Caki2 (cell line): ENCODE data around the gene RPIA. TPM values are rescaled to one million over a fixed set of nuclear protein-coding genes. Genes with fewer than 3 reads are reported as not detected.

Source experiments
- DNase-seq: peaks from one replicate; pipeline ENCODE4 v3.0.0-alpha.2; 2015; ENCODE audit warnings: low read depth
- in situ Hi-C: cut with HindIII; loops from 2 replicates; pipeline ENCODE4 v1.10.0; 2016; ENCODE audit warnings: low sequenced_read_pairs, low pct_unique_long_range_greater_than_20kb, mixed read lengths
- total RNA-seq: library from RNA; depleted of rRNA; stranded (reverse); fragments of >200 nt; shearing (Covaris generic); gene quantifications from 2 replicates; pipeline ENCODE4 v1.2.3, GENCODE V29; 2014; ENCODE audit warnings: low replicate concordance

Gene RPIA
- total RNA-seq, 1 experiment from 2014 or later = 8.1 TPM

GRCh38 chr2:88680266-88680902 is 11.1 kb upstream of the RPIA start:
- in situ Hi-C loops = no loop called here
- no peak for DNase-seq

- in situ Hi-C loops = no loop called here
- DNase-seq = no peak
Observed at GRCh38 chr2:88680916-88681315, 10.6 kb upstream of the RPIA start.

- in situ Hi-C loops = no loop called here
- DNase-seq = no peak
Observed at GRCh38 chr2:88683160-88684021, 8.1 kb upstream of the RPIA start.

GRCh38 chr2:88684519-88684918 is 7.0 kb upstream of the RPIA start:
- in situ Hi-C loops = no loop called here
- no peak for DNase-seq

GRCh38 chr2:88686320-88686719 is 5.2 kb upstream of the RPIA start:
- no peak for DNase-seq
- in situ Hi-C loops = no loop called here

- in situ Hi-C loops = no loop called here
- DNase-seq = no peak
Observed at GRCh38 chr2:88687384-88687783, 4.1 kb upstream of the RPIA start.

GRCh38 chr2:88690591-88691338 is 708 bp upstream of the RPIA start:
- DNase-seq = no peak
- in situ Hi-C loops = no loop called here

GRCh38 chr2:88692187-88692586 is 714 bp downstream of the RPIA start:
- no peak for DNase-seq

GRCh38 chr2:88693911-88694414 is 2.5 kb downstream of the RPIA start:
- no peak for DNase-seq
- in situ Hi-C loops = no loop called here

More at GRCh38 chr2:88692187-88692586, 714 bp downstream of the RPIA start:
- in situ Hi-C loops = no loop called here

GRCh38 chr2:88696611-88697010 is 5.1 kb downstream of the RPIA start:
- no peak for DNase-seq
- in situ Hi-C loops = no loop called here

- DNase-seq = no peak
Observed at GRCh38 chr2:88697370-88698026, 6.0 kb downstream of the RPIA start.

GRCh38 chr2:88698027-88698413 is 6.5 kb downstream of the RPIA start:
- no peak for DNase-seq
- in situ Hi-C loops = no loop called here

More at GRCh38 chr2:88697370-88698026, 6.0 kb downstream of the RPIA start:
- in situ Hi-C loops = no loop called here

- no peak for DNase-seq
- in situ Hi-C loops = no loop called here
Observed at GRCh38 chr2:88698498-88699233, 7.2 kb downstream of the RPIA start.

GRCh38 chr2:88707003-88707402 is 15.5 kb downstream of the RPIA start:
- in situ Hi-C loops = no loop called here
- no peak for DNase-seq

- DNase-seq = no peak
- in situ Hi-C loops = no loop called here
Observed at GRCh38 chr2:88709181-88709631, 17.7 kb downstream of the RPIA start.

- in situ Hi-C loops = no loop called here
- no peak for DNase-seq
Observed at GRCh38 chr2:88711289-88711688, 19.8 kb downstream of the RPIA start.

- in situ Hi-C loops = no loop called here
- DNase-seq = no peak
Observed at GRCh38 chr2:88711897-88712296, 20.4 kb downstream of the RPIA start.

- in situ Hi-C loops = no loop called here
- DNase-seq = no peak
Observed at GRCh38 chr2:88713408-88713807, 21.9 kb downstream of the RPIA start.
